HUDEP-2 (cell line): ENCODE results near the gene SOX4.
"Not testable (repeated sequence)": the region's sequence is repeated elsewhere in the genome, so short reads cannot be mapped to it uniquely, and the experiment has no call there.

Source experiments
- DNase-seq, 76 experiments: peaks; one replicate each; lab custom pipeline; 2025; ENCODE audit not compliant: unreplicated experiment in 76 of 76; lab: John Stamatoyannopoulos, UW

SOX4 gene

GRCh38 chr6:21593412-21593926 is at the start of gene SOX4:
TSS of gene SOX4 (plus strand) at chr6:21593751. CDS start at chr6:21594535, 784 bp downstream.
- DNase-seq, result peak in 72 of 76 experiments; percentile 8 to 87 (median 63)

- DNase-seq, result not testable (repeated sequence)
Measured at GRCh38 chr6:21552286-21552685, 41.3 kb upstream of the SOX4 start.

GRCh38 chr6:21554286-21554685 is 39.3 kb upstream of the SOX4 start:
- no peak for DNase-seq

- no peak for DNase-seq
Measured at GRCh38 chr6:21555197-21555596, 38.4 kb upstream of the SOX4 start.

GRCh38 chr6:21556511-21556910 is 37.0 kb upstream of the SOX4 start:
- no peak for DNase-seq

- no peak for DNase-seq
Measured at GRCh38 chr6:21556968-21557721, 36.4 kb upstream of the SOX4 start.

GRCh38 chr6:21559238-21559637 is 34.3 kb upstream of the SOX4 start:
- DNase-seq, result no peak

- no peak for DNase-seq
Measured at GRCh38 chr6:21560249-21560648, 33.3 kb upstream of the SOX4 start.

GRCh38 chr6:21565431-21565830 is 28.1 kb upstream of the SOX4 start:
- no peak for DNase-seq

GRCh38 chr6:21578523-21578922 is 15.0 kb upstream of the SOX4 start:
- DNase-seq, result no peak

- no peak for DNase-seq
Measured at GRCh38 chr6:21582651-21583050, 10.9 kb upstream of the SOX4 start.

- DNase-seq, result no peak
Measured at GRCh38 chr6:21586300-21586699, 7.3 kb upstream of the SOX4 start.

GRCh38 chr6:21586740-21587178 is 6.8 kb upstream of the SOX4 start:
- peak in 4 of 76 experiments; percentile 6 to 26 (median 15) for DNase-seq

- peak in 8 of 76 experiments; percentile 2 to 35 (median 14) for DNase-seq
Measured at GRCh38 chr6:21587179-21587960, 6.2 kb upstream of the SOX4 start.

GRCh38 chr6:21587961-21588480 is 5.5 kb upstream of the SOX4 start:
- peak in 6 of 76 experiments; percentile 8 to 84 (median 28) for DNase-seq

GRCh38 chr6:21588481-21589351 is 4.8 kb upstream of the SOX4 start:
- peak in 34 of 76 experiments; percentile 15 to 67 (median 37) for DNase-seq

- DNase-seq, result peak in 66 of 76 experiments; percentile 23 to 85 (median 66)
Measured at GRCh38 chr6:21589352-21590345, 3.9 kb upstream of the SOX4 start.

GRCh38 chr6:21590346-21590745 is 3.2 kb upstream of the SOX4 start:
- DNase-seq, result no peak

- no peak for DNase-seq
Measured at GRCh38 chr6:21591446-21591845, 2.1 kb upstream of the SOX4 start.
